PC-3 (cell line): ENCODE results near the gene SUV39H1. TPM values are rescaled to one million over a fixed set of nuclear protein-coding genes. Genes with fewer than 3 reads are reported as not detected.

ENCODE experiments used
- ATAC-seq: fragments of 200-7000 bp; cut with Tn5 transposase; 2 replicates; pipeline ENCODE4 v1.9.1; 2020; ENCODE audit warnings: mild to moderate bottlenecking, moderate library complexity
- BruUV-seq: library from RNA; stranded (reverse); fragments of 400-500 nt; replicated peaks from 2 replicates; lab custom pipeline; 2021; lab: Mats Ljungman, UMichigan
- CTCF ChIA-PET: fragments of 300-600 bp; sonication (Branson Sonifier 250); formaldehyde crosslinking; loops from one replicate; lab custom pipeline; 2022; ENCODE audit warnings: antibody characterized with exemption; lab: Charles Lee
- POLR2A ChIA-PET: fragments of 300-600 bp; sonication (Branson Sonifier 250); formaldehyde crosslinking; loops from one replicate; lab custom pipeline; 2022; ENCODE audit warnings: antibody characterized with exemption; ENCODE audit not compliant: unreplicated experiment; lab: Charles Lee
- DNase-seq: peaks from one replicate; pipeline ENCODE4 v3.0.0-alpha.2; 2015
- H2AFZ ChIP-seq: fragments of 300-600 bp; sonication (generic); 2 replicates; pipeline ENCODE4 v1.6.0; 2016; ENCODE audit warnings: antibody characterized with exemption, low read length
- H3F3A ChIP-seq: fragments of 300-600 bp; sonication (generic); one replicate; pipeline ENCODE4 v1.6.0; 2017; ENCODE audit warnings: antibody characterized with exemption, low read length, control low read depth, mild to moderate bottlenecking; ENCODE audit not compliant: unreplicated experiment
- H3K27ac ChIP-seq: fragments of 300-600 bp; sonication (generic); 2 replicates; pipeline ENCODE4 v1.5.1; 2016; ENCODE audit warnings: mild to moderate bottlenecking, low read length
- H3K27me3 ChIP-seq: fragments of 300-600 bp; sonication (generic); 2 replicates; pipeline ENCODE4 v1.6.1; 2016; ENCODE audit warnings: low read length, mixed read lengths
- H3K36me3 ChIP-seq: fragments of 300-600 bp; sonication (generic); 2 replicates; pipeline ENCODE4 v1.6.1; 2016; ENCODE audit warnings: low read depth, mixed run types, low read length, mixed read lengths
- H3K4me1 ChIP-seq: fragments of 300-600 bp; sonication (generic); 2 replicates; pipeline ENCODE4 v1.5.1; 2016; ENCODE audit warnings: low read length; ENCODE audit not compliant: insufficient read depth
- H3K4me2 ChIP-seq: fragments of 300-600 bp; sonication (generic); 2 replicates; pipeline ENCODE4 v1.6.0; 2016; ENCODE audit warnings: low read length
- H3K4me3 ChIP-seq: fragments of 300-600 bp; sonication (generic); 2 replicates; pipeline ENCODE4 v1.5.1; 2016; ENCODE audit warnings: mild to moderate bottlenecking, low read length, mixed read lengths
- H3K79me2 ChIP-seq: fragments of 300-600 bp; sonication (generic); 2 replicates; pipeline ENCODE4 v1.6.1; 2017; ENCODE audit warnings: low read length, mixed read lengths
- H3K9ac ChIP-seq: fragments of 300-600 bp; sonication (generic); 2 replicates; pipeline ENCODE4 v1.6.0; 2016; ENCODE audit warnings: mild to moderate bottlenecking, low read length
- H3K9me2 ChIP-seq: fragments of 300-600 bp; sonication (generic); replicated peaks from 2 replicates; pipeline ENCODE4 v1.6.1; 2016; ENCODE audit warnings: mixed run types, low read length, mixed read lengths
- H3K9me3 ChIP-seq: fragments of 300-600 bp; sonication (generic); 2 replicates; pipeline ENCODE4 v1.6.1; 2016; ENCODE audit warnings: low read length, mixed read lengths
- H4K20me1 ChIP-seq: fragments of 300-600 bp; sonication (generic); 2 replicates; pipeline ENCODE4 v1.6.1; 2016; ENCODE audit warnings: low read length, mixed read lengths
- CTCF ChIP-seq: fragments of 300-600 bp; sonication (generic); conservative IDR thresholded peaks from 2 replicates; pipeline ENCODE4 v1.5.1; 2017; ENCODE audit warnings: antibody characterized with exemption, low read depth, mild to moderate bottlenecking, low read length
- EZH2 ChIP-seq: fragments of 300-600 bp; sonication (generic); IDR thresholded peaks from one replicate; pipeline ENCODE4 v1.6.1; 2017; ENCODE audit warnings: antibody characterized with exemption, mild to moderate bottlenecking, low read length; ENCODE audit not compliant: unreplicated experiment
- EZH2phosphoT487 ChIP-seq: fragments of 300-600 bp; sonication (generic); IDR thresholded peaks from 2 replicates; pipeline ENCODE4 v1.6.1; 2018; ENCODE audit warnings: mild to moderate bottlenecking, antibody characterized with exemption, low read length, borderline replicate concordance
- intact Hi-C: fragments of 100-400 bp; cut with micrococcal nuclease; formaldehyde crosslinking; loops from 2 replicates; pipeline ENCODE4 v1.9.0; 2023
- total RNA-seq: library from RNA; depleted of rRNA; stranded (reverse); fragments of >200 nt; gene quantifications from 2 replicates; pipeline ENCODE4 v1.2.3, GENCODE V29; 2014

The SUV39H1 gene
- total RNA-seq, 1 experiment from 2014 or later: 22.3 TPM

GRCh38 chrX:48721916-48722315 is 25.4 kb downstream of the SUV39H1 start:
- no peak overlapping the region for H3K9ac ChIP-seq
- no peaks in the 10 kb centered on the region for H3F3A ChIP-seq
- no peaks in the 10 kb centered on the region for H4K20me1 ChIP-seq
- no TSS peak for BruUV-seq
- H3K9me3 ChIP-seq: no peaks in the 10 kb centered on the region
- no peaks in the 10 kb centered on the region for H3K36me3 ChIP-seq
- H3K4me2 ChIP-seq: no peak overlapping the region
- DNase-seq (no peak), ATAC-seq (no peak)
- no peaks in the 10 kb centered on the region for H3K4me1 ChIP-seq
- ChIA-PET POLR2A (no interaction called here), CTCF (no interaction called here)
- no peak for TF ChIP-seq EZH2
- no peak for TF ChIP-seq EZH2phosphoT487
- TF ChIP-seq CTCF: no peak
- no peak overlapping the region for H3K27ac ChIP-seq
- no peak overlapping the region for H2AFZ ChIP-seq
- no peaks in the 10 kb centered on the region for H3K9me2 ChIP-seq
- no peak overlapping the region for H3K4me3 ChIP-seq
- H3K27me3 ChIP-seq: no peaks in the 10 kb centered on the region
- no peaks in the 10 kb centered on the region for H3K79me2 ChIP-seq
- intact Hi-C loops: no loop called here

- H3K9me3 ChIP-seq: no peaks in the 10 kb centered on the region
- H3F3A ChIP-seq: no peaks in the 10 kb centered on the region
- no peak overlapping the region for H2AFZ ChIP-seq
- no peak for ATAC-seq
- no peak for DNase-seq
- no peak overlapping the region for H3K27ac ChIP-seq
- no peaks in the 10 kb centered on the region for H4K20me1 ChIP-seq
- no peaks in the 10 kb centered on the region for H3K36me3 ChIP-seq
- ChIA-PET POLR2A (no interaction called here), CTCF (no interaction called here)
- H3K9me2 ChIP-seq: no peaks in the 10 kb centered on the region
- intact Hi-C loops: no loop called here
- TF ChIP-seq EZH2phosphoT487: no peak
- no peak for TF ChIP-seq EZH2
- no peak for TF ChIP-seq CTCF
- no peak overlapping the region for H3K9ac ChIP-seq
- H3K4me1 ChIP-seq: no peaks in the 10 kb centered on the region
- no TSS peak for BruUV-seq
- H3K27me3 ChIP-seq: no peaks in the 10 kb centered on the region
- H3K4me2 ChIP-seq: no peak overlapping the region
- H3K4me3 ChIP-seq: no peak overlapping the region
- H3K79me2 ChIP-seq: no peaks in the 10 kb centered on the region
Measured at GRCh38 chrX:48726596-48726995, 30.1 kb downstream of the SUV39H1 start.

- Histone ChIP-seq H4K20me1 (no peaks in the 10 kb centered on the region), H3F3A (no peaks in the 10 kb centered on the region), H3K27ac (no peak overlapping the region), H3K9ac (no peak overlapping the region), H3K79me2 (no peaks in the 10 kb centered on the region), H2AFZ (no peak overlapping the region), H3K9me3 (no peaks in the 10 kb centered on the region), H3K4me2 (no peak overlapping the region), H3K9me2 (no peaks in the 10 kb centered on the region), H3K4me1 (no peaks in the 10 kb centered on the region), H3K4me3 (no peak overlapping the region), H3K36me3 (no peaks in the 10 kb centered on the region), H3K27me3 (no peaks in the 10 kb centered on the region)
- ATAC-seq (no peak), DNase-seq (no peak)
- ChIA-PET CTCF (interaction anchor here (0.6 kb wide), 1 partner anchor 352 kb away, joined by 4 read pairs; no protein-coding TSS in a partner anchor), POLR2A (interaction anchor here (0.6 kb wide), 1 partner anchor 52 kb away, joined by 3 read pairs; no protein-coding TSS in a partner anchor)
- TF ChIP-seq CTCF (no peak), EZH2phosphoT487 (no peak), EZH2 (no peak)
- no TSS peak for BruUV-seq
- intact Hi-C loops: no loop called here
Measured at GRCh38 chrX:48728653-48729052, 32.1 kb downstream of the SUV39H1 start.
